A549 (cell line): Measurements from ENCODE around the gene PPP4R1.

ENCODE experiments used
- CHD4 ChIP-seq: fragments of 200-600 bp; sonication (generic); IDR thresholded peaks from 2 replicates; pipeline ENCODE4 v1.6.1; 2016; ENCODE audit warnings: antibody characterized with exemption, mild to moderate bottlenecking, borderline replicate concordance
- TF ChIP-seq, protein P1 (sequence below): fragments of 200-600 bp; sonication (generic); IDR thresholded peaks from 2 replicates; pipeline ENCODE4 v1.6.1; 2016; ENCODE audit warnings: antibody characterized with exemption, mild to moderate bottlenecking, moderate library complexity

- TF ChIP-seq CHD4 = no peak
- TF ChIP-seq, protein P1, sequence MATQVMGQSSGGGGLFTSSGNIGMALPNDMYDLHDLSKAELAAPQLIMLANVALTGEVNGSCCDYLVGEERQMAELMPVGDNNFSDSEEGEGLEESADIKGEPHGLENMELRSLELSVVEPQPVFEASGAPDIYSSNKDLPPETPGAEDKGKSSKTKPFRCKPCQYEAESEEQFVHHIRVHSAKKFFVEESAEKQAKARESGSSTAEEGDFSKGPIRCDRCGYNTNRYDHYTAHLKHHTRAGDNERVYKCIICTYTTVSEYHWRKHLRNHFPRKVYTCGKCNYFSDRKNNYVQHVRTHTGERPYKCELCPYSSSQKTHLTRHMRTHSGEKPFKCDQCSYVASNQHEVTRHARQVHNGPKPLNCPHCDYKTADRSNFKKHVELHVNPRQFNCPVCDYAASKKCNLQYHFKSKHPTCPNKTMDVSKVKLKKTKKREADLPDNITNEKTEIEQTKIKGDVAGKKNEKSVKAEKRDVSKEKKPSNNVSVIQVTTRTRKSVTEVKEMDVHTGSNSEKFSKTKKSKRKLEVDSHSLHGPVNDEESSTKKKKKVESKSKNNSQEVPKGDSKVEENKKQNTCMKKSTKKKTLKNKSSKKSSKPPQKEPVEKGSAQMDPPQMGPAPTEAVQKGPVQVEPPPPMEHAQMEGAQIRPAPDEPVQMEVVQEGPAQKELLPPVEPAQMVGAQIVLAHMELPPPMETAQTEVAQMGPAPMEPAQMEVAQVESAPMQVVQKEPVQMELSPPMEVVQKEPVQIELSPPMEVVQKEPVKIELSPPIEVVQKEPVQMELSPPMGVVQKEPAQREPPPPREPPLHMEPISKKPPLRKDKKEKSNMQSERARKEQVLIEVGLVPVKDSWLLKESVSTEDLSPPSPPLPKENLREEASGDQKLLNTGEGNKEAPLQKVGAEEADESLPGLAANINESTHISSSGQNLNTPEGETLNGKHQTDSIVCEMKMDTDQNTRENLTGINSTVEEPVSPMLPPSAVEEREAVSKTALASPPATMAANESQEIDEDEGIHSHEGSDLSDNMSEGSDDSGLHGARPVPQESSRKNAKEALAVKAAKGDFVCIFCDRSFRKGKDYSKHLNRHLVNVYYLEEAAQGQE = no peak
These were observed 32.7 kb downstream of the PPP4R1 start for GRCh38 chr18:9581667-9582066.
